Measurements from ENCODE around the gene ADNP.

Gene ADNP

GRCh38 chr20:50898475-50898874, 32.8 kb downstream of the ADNP start:
- no peak for DNase-seq

- DNase-seq: no peak
Measured at GRCh38 chr20:50895111-50895830, 36.0 kb downstream of the ADNP start.

- DNase-seq: no peak
Measured at GRCh38 chr20:50893620-50894019, 37.6 kb downstream of the ADNP start.

GRCh38 chr20:50892394-50892793, 38.8 kb downstream of the ADNP start:
- peak; percentile 23 for DNase-seq

GRCh38 chr20:50891138-50891537, 40.1 kb downstream of the ADNP start:
- DNase-seq: peak; percentile 22

- no peak for DNase-seq
Measured at GRCh38 chr20:50887576-50887975, 43.7 kb downstream of the ADNP start.

GRCh38 chr20:50886184-50886790, 45.0 kb downstream of the ADNP start:
- DNase-seq: peak; percentile 44

GRCh38 chr20:50885781-50886180, 45.5 kb downstream of the ADNP start:
- DNase-seq: peak; percentile 51

- peak; percentile 43 for DNase-seq
Measured at GRCh38 chr20:50885068-50885467, 46.2 kb downstream of the ADNP start.

GRCh38 chr20:50883856-50884255, 47.4 kb downstream of the ADNP start:
- DNase-seq: peak; percentile 50

GRCh38 chr20:50881759-50882424, 49.3 kb downstream of the ADNP start:
- DNase-seq: peak; percentile 29

- peak; percentile 51 for DNase-seq
Measured at GRCh38 chr20:50879649-50880550, 51.3 kb downstream of the ADNP start.

- DNase-seq: peak; percentile 22
Measured at GRCh38 chr20:50877232-50877743, 53.9 kb downstream of the ADNP start.

GRCh38 chr20:50876816-50877215, 54.4 kb downstream of the ADNP start:
- DNase-seq: no peak

GRCh38 chr20:50876063-50876685, 55.1 kb downstream of the ADNP start:
- no peak for DNase-seq

GRCh38 chr20:50874758-50875665, 56.2 kb downstream of the ADNP start:
- no peak for DNase-seq

GRCh38 chr20:50874111-50874757, 57.0 kb downstream of the ADNP start:
- no peak for DNase-seq

GRCh38 chr20:50873585-50873984, 57.7 kb downstream of the ADNP start:
- no peak for DNase-seq

GRCh38 chr20:50872560-50873425, 58.4 kb downstream of the ADNP start:
- DNase-seq: no peak

All from islet precursor cell (in vitro differentiated cells).